GM12892 (cell line): Measurements from ENCODE around the gene NUDCD3.

Source experiments
- POLR2A ChIP-seq: IDR thresholded peaks from 2 replicates; pipeline ENCODE4 v1.6.1; 2011; ENCODE audit warnings: low read depth, low read length, control low read depth
- POLR2AphosphoS5 ChIP-seq: IDR thresholded peaks from 2 replicates; pipeline ENCODE4 v1.6.1; 2011; ENCODE audit warnings: low read depth, low read length, control low read depth

DNA sequence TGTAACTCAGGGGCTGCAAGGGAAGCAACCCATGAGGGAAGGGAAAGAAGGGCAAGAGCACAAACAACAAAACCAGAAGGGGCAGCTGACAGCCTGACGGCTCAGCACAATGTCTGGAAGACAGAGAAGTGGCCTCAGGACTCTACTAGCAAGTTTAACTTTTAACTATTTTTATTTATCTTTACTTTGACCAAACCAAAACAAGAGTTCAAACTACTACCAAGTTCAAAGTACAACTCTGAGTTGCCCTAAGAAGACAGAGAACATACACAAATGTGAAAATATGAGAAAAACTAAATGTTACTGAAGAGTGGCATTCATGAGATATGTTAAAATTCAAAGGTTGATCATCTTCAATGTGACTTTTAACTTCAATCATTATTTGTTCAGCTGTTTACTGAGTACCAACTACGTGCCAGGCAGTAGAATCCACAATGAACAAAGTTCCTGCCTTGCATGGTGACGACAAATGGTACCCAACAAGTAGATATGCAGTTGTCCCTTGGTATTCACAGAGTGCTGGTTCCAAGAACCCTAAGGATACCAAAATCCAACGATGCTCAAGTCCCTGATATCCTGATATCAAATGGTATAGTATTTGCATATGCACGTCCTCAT is 19.7 kb downstream of the NUDCD3 start:
- TF ChIP-seq POLR2AphosphoS5: no peak
- no peak for TF ChIP-seq POLR2A
